Activated naive CD4-positive, alpha-beta T cell treated with Interleukin-2 at 50 U/mL for 16 hours (primary cell): ENCODE data around the gene WSCD2.

Source experiments
- DNase-seq: peaks from one replicate; pipeline ENCODE4 v3.0.0-alpha.2; 2020

Gene WSCD2

DNA sequence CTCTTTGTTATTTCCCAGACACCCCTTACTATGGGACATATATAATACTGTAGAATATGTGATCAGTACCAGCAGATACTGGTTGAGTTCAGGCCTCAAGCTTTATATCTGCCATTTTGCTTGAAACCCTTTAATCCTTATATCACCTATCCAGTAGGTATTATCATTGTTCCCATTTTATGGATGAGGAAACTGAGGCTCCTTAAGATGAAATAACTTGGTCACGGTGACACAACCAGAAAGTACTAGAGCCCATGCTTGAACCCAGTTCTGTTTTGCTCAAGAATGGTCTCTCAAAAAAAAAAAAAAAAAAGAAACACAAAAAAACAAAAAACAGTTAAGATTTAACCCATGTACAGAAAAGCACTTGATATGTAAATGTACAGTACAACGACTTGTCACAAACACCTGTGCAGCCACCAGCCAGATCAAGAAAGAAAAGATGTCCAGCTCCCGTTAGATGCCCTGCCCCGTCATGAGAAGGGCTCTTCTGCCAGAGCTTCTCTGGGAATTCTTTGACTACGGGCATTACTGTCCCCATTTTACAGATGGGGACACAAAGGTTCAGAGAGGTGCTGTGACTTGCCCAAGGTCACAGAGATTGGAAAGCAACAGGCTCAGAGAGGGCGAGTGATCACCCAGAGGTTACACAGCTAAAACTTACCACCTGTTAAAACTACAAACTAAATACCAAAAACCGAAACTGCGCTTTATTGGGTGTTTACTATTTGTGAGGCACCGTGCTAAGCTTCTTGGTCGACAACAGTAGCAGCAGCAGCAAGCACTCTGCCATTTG is 669 bp upstream of the WSCD2 start:
- no peak for DNase-seq

DNA sequence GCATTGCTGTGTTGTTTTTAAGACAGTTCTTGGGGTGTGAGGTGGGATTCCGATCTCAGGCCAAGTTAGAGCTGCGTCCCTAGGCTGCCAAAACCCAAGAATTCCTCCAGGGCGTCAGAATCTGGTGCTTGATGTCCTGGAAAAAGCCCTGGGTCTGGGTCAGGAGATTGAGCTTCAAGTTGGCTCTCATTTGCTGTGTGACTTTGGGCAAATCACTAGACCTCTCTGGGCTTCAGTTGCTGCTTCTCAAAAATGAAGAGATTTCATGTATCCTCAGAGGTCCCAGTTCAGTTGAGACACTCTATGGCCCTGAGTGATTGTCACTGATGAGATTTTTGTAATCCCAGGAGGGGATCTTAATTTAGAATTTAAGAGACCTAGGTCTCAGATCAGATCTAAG is 1.9 kb downstream of the WSCD2 start:
- no peak for DNase-seq

DNA sequence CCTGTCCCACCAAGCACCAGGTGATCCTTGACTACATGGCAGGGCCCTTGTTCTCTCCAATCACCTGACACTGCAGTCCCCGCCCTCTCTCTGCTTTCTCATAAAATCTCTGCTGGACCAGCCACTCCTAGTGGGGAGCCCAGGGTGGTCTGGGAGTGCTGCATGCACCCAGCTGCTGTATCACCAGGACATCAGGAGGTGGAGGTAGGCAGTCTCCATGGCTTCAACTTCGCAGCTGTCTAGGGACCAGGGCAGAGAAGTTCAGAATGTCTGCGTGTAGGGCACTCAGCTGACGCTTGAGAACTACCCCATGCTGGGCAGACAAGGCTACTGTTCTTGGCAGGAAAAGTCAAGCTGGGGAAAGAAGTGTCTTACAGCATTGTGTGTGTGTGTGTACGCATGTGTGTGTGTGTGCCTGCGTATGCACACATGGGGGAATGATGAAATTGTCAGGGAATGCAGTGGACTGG is 2.6 kb downstream of the WSCD2 start:
- DNase-seq = no peak

DNA sequence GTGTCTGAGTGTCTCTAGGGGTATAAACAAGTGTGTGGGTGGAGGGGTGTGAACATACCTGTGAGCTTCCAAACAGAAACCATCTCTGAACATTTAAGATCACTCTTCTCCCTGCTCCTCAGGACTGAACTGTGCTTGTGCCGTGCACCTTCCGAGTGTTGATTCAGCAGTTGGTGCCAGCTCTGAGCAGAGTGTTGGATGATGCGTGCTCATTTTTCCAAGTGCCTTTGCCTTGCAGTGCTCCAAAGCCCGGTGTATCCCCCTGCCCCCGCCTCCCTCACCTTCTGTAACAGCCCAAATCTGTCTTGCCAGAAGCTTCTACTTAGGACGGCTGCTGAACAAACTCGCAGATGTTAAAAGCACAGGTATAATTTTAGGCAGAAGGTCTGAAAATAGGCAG is 4.4 kb downstream of the WSCD2 start:
- no peak for DNase-seq

DNA sequence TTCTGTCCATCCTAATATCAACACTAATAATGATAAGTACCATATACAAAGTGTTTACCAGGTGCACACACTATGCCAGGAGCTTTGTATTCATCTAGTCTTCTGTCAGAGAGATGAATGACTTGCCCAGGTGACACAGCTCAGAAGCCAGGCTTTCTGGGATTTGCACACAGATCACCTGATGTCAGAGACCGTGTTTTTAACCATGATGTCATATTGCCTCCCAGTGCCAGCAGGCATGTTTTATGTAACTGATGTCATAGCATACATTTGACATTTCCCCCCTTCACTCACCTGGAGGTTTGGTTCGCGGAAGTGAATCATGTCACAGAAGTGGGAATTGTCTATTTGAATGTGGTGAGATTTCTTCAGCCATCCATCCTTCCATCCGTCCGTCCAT is 5.7 kb downstream of the WSCD2 start:
- DNase-seq = no peak

DNA sequence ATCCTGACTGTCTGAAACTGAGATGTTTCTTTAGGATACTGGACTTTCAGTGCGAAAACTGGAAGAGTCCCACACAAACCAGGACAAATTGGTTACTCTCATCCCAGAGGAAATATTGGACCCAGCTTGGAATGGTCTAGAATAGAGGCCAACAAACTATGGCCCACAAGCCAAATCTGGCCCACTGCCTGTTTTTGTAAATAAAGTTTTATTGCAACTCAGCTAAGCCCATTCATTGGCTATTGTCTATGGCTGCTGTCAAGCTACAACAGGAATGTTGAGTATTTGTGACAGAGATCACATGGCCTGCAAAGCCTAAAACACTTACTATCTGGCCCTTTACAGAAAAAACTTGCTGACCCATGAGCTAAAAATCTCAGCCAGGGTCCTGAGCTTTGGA is 6.5 kb downstream of the WSCD2 start:
- no peak for DNase-seq

- no peak for DNase-seq
These were observed 7.6 kb downstream of the WSCD2 start for GRCh38 chr12:108136697-108137096.

DNA sequence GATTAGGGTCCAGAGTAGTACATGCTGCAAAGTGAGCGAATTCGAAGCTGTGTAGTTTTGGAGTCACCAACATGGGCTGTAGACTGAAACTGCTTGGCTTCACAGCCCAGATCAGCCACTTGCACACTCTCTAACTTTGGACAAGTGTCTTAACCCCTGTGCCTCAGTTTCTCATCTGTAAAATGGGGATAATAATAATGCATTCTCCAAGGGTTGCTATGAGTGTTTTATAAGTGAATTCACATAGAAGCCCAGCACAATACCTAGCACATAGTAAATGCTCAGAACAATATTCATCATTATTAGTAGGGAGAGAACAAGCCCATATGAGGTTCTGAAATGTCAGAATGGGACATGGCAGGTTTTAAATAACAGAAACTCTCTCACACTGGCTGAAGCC is 10.4 kb downstream of the WSCD2 start:
- no peak for DNase-seq

DNA sequence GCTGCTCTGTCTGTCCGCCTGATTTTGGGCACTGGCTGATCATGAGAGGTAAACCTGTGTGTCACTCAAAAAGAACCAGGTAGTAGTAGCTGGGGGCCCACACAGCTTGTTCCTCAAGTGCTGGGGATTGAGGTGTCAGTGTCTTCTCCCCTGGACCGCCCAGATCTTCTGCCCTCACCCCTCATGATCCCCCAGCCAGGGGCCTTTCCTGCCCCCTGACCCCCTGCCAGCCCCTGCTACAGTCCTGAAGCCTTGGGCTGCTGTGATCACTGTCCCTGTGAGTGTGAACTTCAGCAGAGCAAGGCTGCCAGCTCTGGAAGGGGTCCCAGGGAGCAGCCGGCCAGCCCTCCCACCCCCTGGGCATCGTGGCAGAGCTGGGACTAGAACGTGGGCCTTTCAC is 11.4 kb downstream of the WSCD2 start:
- no peak for DNase-seq

DNA sequence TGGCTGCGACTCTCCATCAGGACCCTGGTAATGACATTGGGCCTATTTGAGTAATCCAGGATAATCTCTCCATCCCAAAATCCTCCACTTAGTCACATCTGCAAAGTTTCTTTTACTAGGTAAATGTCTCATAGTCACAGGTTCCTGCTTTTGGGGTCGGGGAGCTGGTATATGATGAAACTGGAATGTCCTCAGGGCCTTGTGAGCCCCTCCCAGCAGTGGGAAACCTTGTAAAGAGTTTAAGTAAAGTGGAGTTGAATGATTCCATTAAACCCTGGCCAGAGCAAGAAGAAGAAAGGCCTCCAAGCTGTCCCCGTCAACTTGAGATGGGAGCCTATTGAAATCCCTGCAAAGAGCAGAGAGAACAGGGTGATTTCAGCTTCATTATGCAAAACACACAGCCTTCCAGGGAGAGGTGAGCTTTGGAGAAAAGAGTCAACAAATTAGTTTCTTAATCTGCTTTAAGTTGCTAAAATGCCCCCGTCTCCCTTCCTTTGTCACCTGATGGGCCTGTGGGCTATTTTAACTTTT is 12.6 kb downstream of the WSCD2 start:
- DNase-seq = no peak

DNA sequence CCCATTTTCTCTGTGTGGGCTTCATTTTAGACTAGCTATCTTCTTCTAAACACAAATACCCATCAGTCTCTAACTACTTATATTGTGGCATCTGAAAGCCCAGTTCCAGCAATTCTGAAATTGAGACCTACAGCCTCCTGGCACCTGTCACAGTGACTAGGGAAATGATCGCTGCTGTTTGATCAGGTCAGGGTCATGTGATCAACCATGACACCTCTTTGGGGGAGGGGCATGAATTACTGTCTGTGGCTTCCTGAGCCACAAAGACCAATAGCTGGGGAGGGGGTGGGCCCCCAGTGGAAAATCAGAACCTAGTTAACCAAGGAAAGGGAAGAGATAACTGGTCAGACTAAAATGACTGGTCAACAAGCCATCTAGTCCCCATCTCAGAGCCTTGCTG is 14.1 kb downstream of the WSCD2 start:
- DNase-seq = no peak

- no peak for DNase-seq
These were observed 15.0 kb downstream of the WSCD2 start for GRCh38 chr12:108144080-108144479.

- DNase-seq = no peak
These were observed 15.9 kb downstream of the WSCD2 start for GRCh38 chr12:108145011-108145410.

- DNase-seq = no peak
These were observed 17.2 kb downstream of the WSCD2 start for GRCh38 chr12:108146035-108146893.

GRCh38 chr12:108147279-108147678 is 18.2 kb downstream of the WSCD2 start:
- DNase-seq = no peak

DNA sequence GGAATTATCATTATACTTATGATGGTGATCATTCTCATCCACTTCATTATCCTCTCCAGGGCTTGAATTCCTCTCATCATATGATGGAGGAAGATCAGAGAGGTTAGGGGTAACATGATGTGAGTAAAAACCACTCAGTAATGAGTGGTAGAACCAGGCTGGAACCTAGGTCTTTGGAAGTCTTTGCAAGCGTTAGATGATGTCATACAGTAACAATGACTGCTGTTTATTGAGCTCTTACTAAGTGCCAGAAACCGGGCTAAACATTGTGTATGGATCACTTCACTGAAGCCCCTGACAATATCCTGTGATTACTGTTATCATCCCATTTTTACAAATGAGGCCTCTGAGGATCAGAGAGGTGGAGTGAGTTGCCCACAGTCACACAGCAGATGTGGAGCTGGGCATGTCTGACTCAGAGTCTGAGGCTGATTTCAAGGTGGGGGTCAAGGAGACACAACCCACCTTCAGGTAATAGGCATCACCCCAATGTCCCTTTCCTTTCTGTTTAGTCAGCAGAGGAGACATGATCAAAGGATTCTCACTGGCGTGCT is 19.5 kb downstream of the WSCD2 start:
- DNase-seq = no peak

DNA sequence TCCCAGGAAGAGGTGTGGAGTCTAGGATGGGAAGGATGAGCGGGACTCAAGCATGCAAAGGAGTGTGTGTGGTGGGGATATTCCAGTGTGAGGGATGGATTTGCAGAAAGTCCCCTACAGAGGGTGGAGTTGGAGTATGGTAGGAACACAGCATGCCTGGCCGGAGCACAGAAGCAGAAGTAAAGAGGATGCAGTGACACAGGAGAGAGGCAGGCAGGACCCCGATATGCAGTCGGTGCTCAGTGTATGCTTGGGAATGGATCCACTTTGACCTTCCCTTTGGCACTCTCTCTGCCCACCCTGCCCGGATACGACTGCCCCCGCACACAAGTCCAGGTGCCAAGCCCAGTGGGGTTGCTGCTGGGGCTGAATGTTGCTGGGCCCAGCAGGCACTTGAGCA is 21.3 kb downstream of the WSCD2 start:
- no peak for DNase-seq

DNA sequence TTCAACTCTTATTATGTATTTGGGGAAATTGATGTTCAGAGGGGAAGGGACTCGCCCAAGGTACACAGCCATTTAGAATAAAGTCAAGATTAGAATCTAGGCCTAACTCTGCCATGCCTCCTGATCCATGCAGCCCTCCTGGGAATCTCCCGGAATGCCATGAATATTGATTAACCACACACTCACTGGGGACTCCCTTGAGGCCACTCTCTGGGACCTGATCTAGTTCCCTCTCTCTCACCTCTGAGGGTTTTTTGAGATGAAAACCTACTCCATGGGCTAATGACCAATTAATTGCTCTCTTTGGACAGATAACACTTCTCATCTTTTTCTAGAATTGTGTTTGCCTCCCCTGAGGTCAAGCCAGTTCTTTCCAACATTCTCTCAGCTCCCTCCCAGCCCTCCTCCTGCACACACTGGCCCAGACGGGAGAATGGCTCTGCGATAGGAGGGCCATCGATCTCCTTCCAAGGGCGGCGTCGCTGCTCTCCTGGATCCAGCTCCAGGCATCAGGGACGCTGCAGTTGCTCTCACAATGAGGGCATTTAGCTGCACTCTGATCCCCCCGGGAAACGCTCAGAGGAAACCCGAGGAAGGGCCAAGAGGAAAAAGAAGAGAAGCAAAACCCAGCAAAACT is 22.6 kb downstream of the WSCD2 start:
- no peak for DNase-seq

- no peak for DNase-seq
These were observed 23.1 kb downstream of the WSCD2 start for GRCh38 chr12:108152170-108152538.

DNA sequence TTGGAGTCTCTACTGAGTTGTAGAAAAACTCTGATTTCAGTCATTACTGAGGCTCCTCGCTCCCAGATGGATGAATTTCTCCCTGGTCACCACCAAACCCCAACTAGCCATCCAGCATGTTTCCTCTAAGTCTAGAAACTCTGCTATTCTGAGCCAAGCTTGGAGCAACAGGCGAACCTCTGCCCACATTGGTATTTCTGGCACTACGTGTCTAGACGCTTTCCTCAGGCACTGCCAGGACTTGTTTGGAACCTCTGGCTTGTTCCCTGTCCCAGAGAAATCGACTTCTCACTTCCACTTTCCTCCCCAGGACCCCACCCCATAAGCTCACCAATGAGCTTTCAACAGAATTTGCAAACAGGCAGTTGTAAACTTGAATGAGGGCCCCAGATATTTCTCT is 27.6 kb downstream of the WSCD2 start:
- no peak for DNase-seq

GRCh38 chr12:108157870-108158459 is 28.9 kb downstream of the WSCD2 start:
- no peak for DNase-seq

- DNase-seq = no peak
These were observed 33.1 kb downstream of the WSCD2 start for GRCh38 chr12:108162207-108162606.

- no peak for DNase-seq
These were observed 37.4 kb downstream of the WSCD2 start for GRCh38 chr12:108166505-108166904.
